WTC11 (cell line): Measurements from ENCODE around the gene ECI1. TPM values are rescaled to one million over a fixed set of nuclear protein-coding genes. Genes with fewer than 3 reads are reported as not detected.

Source experiments
- ATAC-seq: fragments of 200-7000 bp; cut with Tn5 transposase; 2 replicates; pipeline ENCODE4 v1.10.0; 2021; ENCODE audit warnings: mild to moderate bottlenecking, moderate library complexity
- CTCF ChIA-PET: fragments of 300-600 bp; sonication (Branson Sonifier 250); formaldehyde crosslinking; loops from one replicate; lab custom pipeline; 2021; ENCODE audit warnings: antibody characterized with exemption; lab: Charles Lee
- POLR2A ChIA-PET: fragments of 350-600 bp; sonication (Branson Sonifier 250); formaldehyde crosslinking; loops from one replicate; lab custom pipeline; 2021; ENCODE audit warnings: antibody characterized with exemption; lab: Charles Lee
- DNase-seq: peaks from one replicate; pipeline ENCODE4 v3.0.0; 2021; ENCODE audit warnings: low spot score
- H3K27ac Mint-ChIP-seq: 2 replicates; pipeline ENCODE4 v1.8.0; 2021; ENCODE audit warnings: mixed read lengths
- H3K27me3 Mint-ChIP-seq: 2 replicates; pipeline ENCODE4 v1.8.0; 2021; ENCODE audit warnings: low read depth, mild to moderate bottlenecking, moderate library complexity, mixed read lengths
- H3K36me3 Mint-ChIP-seq: 2 replicates; pipeline ENCODE4 v1.8.0; 2021; ENCODE audit warnings: mixed read lengths
- H3K4me1 Mint-ChIP-seq: 2 replicates; pipeline ENCODE4 v1.8.0; 2022; ENCODE audit warnings: mixed read lengths
- H3K4me3 Mint-ChIP-seq: 2 replicates; pipeline ENCODE4 v1.8.0; 2021; ENCODE audit warnings: mild to moderate bottlenecking, moderate library complexity, mixed read lengths
- H3K9me3 Mint-ChIP-seq: 2 replicates; pipeline ENCODE4 v1.8.0; 2021; ENCODE audit warnings: mixed read lengths
- ATF2 ChIP-seq: sonication (generic); formaldehyde crosslinking; IDR thresholded peaks from 2 replicates; pipeline ENCODE4 v1.8.1; 2022; ENCODE audit warnings: low read depth, missing genetic modification reagents, borderline replicate concordance
- CREM ChIP-seq: sonication (generic); formaldehyde crosslinking; IDR thresholded peaks from 2 replicates; pipeline ENCODE4 v1.8.1; 2022; ENCODE audit warnings: mild to moderate bottlenecking, missing genetic modification reagents, moderate library complexity
- E2F5 ChIP-seq: sonication (generic); formaldehyde crosslinking; IDR thresholded peaks from 2 replicates; pipeline ENCODE4 v1.8.1; 2022; ENCODE audit warnings: mild to moderate bottlenecking, moderate library complexity, missing genetic modification reagents
- ELF4 ChIP-seq: sonication (generic); formaldehyde crosslinking; IDR thresholded peaks from 2 replicates; pipeline ENCODE4 v1.8.1; 2022; ENCODE audit warnings: low read depth, mild to moderate bottlenecking, moderate library complexity, missing genetic modification reagents
- EMX1 ChIP-seq: fragments of 250-450 bp; sonication (Bioruptor Pico); IDR thresholded peaks from 2 replicates; pipeline ENCODE4 v1.8.0; 2021; ENCODE audit warnings: mild to moderate bottlenecking
- ETV6 ChIP-seq: sonication (generic); formaldehyde crosslinking; IDR thresholded peaks from 2 replicates; pipeline ENCODE4 v1.8.1; 2022; ENCODE audit warnings: mild to moderate bottlenecking, missing genetic modification reagents
- IRF2 ChIP-seq: sonication (generic); formaldehyde crosslinking; IDR thresholded peaks from 2 replicates; pipeline ENCODE4 v1.8.0; 2022; ENCODE audit warnings: low read depth, missing genetic modification reagents, borderline replicate concordance
- KAT7 ChIP-seq: sonication (generic); formaldehyde crosslinking; IDR thresholded peaks from 2 replicates; pipeline ENCODE4 v1.8.1; 2023; ENCODE audit warnings: missing genetic modification reagents, mild to moderate bottlenecking, borderline replicate concordance
- NR1H2 ChIP-seq: sonication (generic); formaldehyde crosslinking; IDR thresholded peaks from 2 replicates; pipeline ENCODE4 v1.9.0; 2021; ENCODE audit warnings: mild to moderate bottlenecking, moderate library complexity, missing genetic modification reagents
- OVOL2 ChIP-seq: fragments of 250-450 bp; sonication (Bioruptor Pico); IDR thresholded peaks from 2 replicates; pipeline ENCODE4 v1.9.0; 2021; ENCODE audit warnings: mild to moderate bottlenecking, borderline replicate concordance
- RELA ChIP-seq: sonication (generic); formaldehyde crosslinking; IDR thresholded peaks from 2 replicates; pipeline ENCODE4 v1.8.1; 2022; ENCODE audit warnings: missing genetic modification reagents, mild to moderate bottlenecking, borderline replicate concordance
- TCF7 ChIP-seq: sonication (generic); formaldehyde crosslinking; IDR thresholded peaks from 2 replicates; pipeline ENCODE4 v1.8.0; 2022; ENCODE audit warnings: mild to moderate bottlenecking, low read depth, missing genetic modification reagents, moderate library complexity
- TEAD1 ChIP-seq: sonication (generic); formaldehyde crosslinking; IDR thresholded peaks from 2 replicates; pipeline ENCODE4 v1.8.0; 2022; ENCODE audit warnings: mild to moderate bottlenecking, missing genetic modification reagents
- TP53 ChIP-seq: sonication (generic); formaldehyde crosslinking; IDR thresholded peaks from 2 replicates; pipeline ENCODE4 v1.8.1; 2023; ENCODE audit warnings: mild to moderate bottlenecking, missing genetic modification reagents
- USF1 ChIP-seq: sonication (generic); formaldehyde crosslinking; IDR thresholded peaks from 2 replicates; pipeline ENCODE4 v1.8.0; 2022; ENCODE audit warnings: mild to moderate bottlenecking, missing genetic modification reagents
- total RNA-seq: library from RNA; stranded (reverse); gene quantifications from 3 replicates; pipeline ENCODE4 v1.2.3, GENCODE V29; 2021
- TF ChIP-seq, protein P1 (sequence below): fragments of 250-450 bp; sonication (Bioruptor Pico); conservative IDR thresholded peaks from 2 replicates; pipeline ENCODE4 v1.9.0; 2021; ENCODE audit warnings: mild to moderate bottlenecking
- TF ChIP-seq, protein P2 (sequence below): fragments of 250-450 bp; sonication (Bioruptor Pico); IDR thresholded peaks from 2 replicates; pipeline ENCODE4 v1.9.0; 2021; ENCODE audit warnings: moderate library complexity, mild to moderate bottlenecking, inconsistent platforms, borderline replicate concordance
- TF ChIP-seq, protein P3 (sequence below): sonication (generic); formaldehyde crosslinking; IDR thresholded peaks from 2 replicates; pipeline ENCODE4 v1.8.0; 2023; ENCODE audit warnings: missing genetic modification reagents, mild to moderate bottlenecking, borderline replicate concordance
- TF ChIP-seq, protein P4 (sequence below): sonication (generic); formaldehyde crosslinking; conservative IDR thresholded peaks from 2 replicates; pipeline ENCODE4 v1.8.1; 2023; ENCODE audit warnings: mild to moderate bottlenecking, low read depth, missing genetic modification reagents, moderate library complexity
- TF ChIP-seq, protein P5 (sequence below): fragments of 250-450 bp; sonication (Bioruptor Pico); IDR thresholded peaks from 2 replicates; pipeline ENCODE4 v1.9.0; 2021; ENCODE audit warnings: mild to moderate bottlenecking

Gene ECI1
- total RNA-seq, 1 experiment from 2014 or later = 100 TPM

DNA sequence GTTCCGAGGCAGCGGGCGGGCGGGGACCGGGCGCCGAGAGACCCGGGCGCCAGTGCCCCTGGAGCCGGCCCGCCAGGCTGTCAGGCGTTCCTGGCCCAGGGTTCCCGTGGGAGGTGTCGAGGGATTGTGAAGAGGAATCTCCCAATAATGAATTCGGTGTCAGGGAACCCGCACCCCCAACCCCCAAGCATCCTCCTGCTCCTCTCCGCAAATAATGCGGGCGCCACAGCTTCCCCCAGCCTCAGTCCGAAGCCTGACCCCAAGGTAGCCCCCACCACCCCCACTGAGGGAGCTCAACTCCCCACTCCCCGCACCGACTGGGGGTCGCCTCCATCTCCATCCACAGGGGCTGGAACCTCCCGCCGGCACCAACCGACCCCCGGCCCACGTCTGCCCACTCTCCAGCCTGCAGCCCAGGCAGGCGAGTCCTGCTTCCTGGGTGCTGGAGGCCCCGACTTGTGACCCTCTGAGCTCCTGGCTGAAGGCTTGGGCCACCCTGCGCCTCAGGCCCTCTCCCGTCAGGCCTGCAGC lies 54.3 kb downstream of the ECI1 start:
- no peaks in the 10 kb centered on the region for H3K36me3 Mint-ChIP-seq
- TF ChIP-seq CREM (CRISPR knock-in tag) (no peak), ELF4 (CRISPR knock-in tag) (no peak), USF1 (CRISPR knock-in tag) (no peak), RELA (no peak), E2F5 (CRISPR knock-in tag) (no peak), NR1H2 (CRISPR knock-in tag) (no peak), TP53 (CRISPR knock-in tag) (no peak), TCF7 (no peak), OVOL2 (CRISPR knock-in tag) (no peak), TEAD1 (CRISPR knock-in tag) (no peak), EMX1 (CRISPR knock-in tag) (no peak), KAT7 (CRISPR knock-in tag) (no peak), ATF2 (no peak), IRF2 (CRISPR knock-in tag) (no peak), ETV6 (no peak)
- TF ChIP-seq, protein P1, sequence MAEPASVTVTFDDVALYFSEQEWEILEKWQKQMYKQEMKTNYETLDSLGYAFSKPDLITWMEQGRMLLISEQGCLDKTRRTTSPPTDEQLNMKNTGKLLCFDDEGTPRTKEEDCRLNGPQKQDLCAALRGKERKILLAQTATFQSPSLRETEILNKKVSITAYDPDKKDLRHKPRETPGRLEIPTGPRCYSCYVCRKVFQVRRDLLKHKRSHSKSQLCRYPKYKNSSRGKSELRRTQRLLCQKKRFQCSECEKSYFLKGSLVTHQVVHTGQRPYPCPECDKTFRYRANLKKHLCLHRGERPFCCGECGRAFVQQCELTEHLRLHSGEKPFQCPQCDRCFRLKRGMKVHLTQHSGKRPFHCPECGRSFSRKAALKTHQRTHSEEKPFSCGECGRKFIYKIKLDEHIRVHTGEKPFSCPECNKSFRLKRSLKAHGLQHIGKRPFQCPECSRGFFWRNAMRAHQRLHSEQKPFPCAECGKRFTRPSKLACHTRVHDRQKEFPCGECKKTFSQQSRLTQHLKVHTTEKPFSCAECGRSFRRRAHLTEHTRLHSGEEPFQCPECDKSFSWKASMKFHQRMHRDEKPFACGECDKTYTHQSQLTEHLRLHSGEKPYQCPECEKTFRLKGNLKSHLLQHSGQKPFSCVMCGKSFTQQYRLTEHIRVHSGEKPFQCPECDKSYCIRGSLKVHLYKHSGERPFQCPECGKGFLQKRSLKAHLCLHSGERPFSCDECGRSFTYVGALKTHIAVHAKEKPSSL = no peak
- TF ChIP-seq, protein P2, sequence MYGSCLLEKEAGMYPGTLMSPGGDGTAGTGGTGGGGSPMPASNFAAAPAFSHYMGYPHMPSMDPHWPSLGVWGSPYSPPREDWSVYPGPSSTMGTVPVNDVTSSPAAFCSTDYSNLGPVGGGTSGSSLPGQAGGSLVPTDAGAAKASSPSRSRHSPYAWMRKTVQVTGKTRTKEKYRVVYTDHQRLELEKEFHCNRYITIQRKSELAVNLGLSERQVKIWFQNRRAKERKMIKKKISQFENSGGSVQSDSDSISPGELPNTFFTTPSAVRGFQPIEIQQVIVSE (CRISPR knock-in tag) = no peak
- TF ChIP-seq, protein P3, sequence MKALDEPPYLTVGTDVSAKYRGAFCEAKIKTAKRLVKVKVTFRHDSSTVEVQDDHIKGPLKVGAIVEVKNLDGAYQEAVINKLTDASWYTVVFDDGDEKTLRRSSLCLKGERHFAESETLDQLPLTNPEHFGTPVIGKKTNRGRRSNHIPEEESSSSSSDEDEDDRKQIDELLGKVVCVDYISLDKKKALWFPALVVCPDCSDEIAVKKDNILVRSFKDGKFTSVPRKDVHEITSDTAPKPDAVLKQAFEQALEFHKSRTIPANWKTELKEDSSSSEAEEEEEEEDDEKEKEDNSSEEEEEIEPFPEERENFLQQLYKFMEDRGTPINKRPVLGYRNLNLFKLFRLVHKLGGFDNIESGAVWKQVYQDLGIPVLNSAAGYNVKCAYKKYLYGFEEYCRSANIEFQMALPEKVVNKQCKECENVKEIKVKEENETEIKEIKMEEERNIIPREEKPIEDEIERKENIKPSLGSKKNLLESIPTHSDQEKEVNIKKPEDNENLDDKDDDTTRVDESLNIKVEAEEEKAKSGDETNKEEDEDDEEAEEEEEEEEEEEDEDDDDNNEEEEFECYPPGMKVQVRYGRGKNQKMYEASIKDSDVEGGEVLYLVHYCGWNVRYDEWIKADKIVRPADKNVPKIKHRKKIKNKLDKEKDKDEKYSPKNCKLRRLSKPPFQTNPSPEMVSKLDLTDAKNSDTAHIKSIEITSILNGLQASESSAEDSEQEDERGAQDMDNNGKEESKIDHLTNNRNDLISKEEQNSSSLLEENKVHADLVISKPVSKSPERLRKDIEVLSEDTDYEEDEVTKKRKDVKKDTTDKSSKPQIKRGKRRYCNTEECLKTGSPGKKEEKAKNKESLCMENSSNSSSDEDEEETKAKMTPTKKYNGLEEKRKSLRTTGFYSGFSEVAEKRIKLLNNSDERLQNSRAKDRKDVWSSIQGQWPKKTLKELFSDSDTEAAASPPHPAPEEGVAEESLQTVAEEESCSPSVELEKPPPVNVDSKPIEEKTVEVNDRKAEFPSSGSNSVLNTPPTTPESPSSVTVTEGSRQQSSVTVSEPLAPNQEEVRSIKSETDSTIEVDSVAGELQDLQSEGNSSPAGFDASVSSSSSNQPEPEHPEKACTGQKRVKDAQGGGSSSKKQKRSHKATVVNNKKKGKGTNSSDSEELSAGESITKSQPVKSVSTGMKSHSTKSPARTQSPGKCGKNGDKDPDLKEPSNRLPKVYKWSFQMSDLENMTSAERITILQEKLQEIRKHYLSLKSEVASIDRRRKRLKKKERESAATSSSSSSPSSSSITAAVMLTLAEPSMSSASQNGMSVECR (CRISPR knock-in tag) = no peak
- TF ChIP-seq, protein P4, sequence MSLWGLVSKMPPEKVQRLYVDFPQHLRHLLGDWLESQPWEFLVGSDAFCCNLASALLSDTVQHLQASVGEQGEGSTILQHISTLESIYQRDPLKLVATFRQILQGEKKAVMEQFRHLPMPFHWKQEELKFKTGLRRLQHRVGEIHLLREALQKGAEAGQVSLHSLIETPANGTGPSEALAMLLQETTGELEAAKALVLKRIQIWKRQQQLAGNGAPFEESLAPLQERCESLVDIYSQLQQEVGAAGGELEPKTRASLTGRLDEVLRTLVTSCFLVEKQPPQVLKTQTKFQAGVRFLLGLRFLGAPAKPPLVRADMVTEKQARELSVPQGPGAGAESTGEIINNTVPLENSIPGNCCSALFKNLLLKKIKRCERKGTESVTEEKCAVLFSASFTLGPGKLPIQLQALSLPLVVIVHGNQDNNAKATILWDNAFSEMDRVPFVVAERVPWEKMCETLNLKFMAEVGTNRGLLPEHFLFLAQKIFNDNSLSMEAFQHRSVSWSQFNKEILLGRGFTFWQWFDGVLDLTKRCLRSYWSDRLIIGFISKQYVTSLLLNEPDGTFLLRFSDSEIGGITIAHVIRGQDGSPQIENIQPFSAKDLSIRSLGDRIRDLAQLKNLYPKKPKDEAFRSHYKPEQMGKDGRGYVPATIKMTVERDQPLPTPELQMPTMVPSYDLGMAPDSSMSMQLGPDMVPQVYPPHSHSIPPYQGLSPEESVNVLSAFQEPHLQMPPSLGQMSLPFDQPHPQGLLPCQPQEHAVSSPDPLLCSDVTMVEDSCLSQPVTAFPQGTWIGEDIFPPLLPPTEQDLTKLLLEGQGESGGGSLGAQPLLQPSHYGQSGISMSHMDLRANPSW (CRISPR knock-in tag) = no peak
- TF ChIP-seq, protein P5, sequence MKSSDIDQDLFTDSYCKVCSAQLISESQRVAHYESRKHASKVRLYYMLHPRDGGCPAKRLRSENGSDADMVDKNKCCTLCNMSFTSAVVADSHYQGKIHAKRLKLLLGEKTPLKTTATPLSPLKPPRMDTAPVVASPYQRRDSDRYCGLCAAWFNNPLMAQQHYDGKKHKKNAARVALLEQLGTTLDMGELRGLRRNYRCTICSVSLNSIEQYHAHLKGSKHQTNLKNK (CRISPR knock-in tag) = no peak
- TF ChIP-seq, all 79 proteins: peak for 0
- ChIA-PET CTCF (interaction anchor here (0.7 to 3.5 kb wide), 4 partner anchors 18 to 193 kb away, joined by 3 to 30 read pairs (median 9); partner anchors contain the start of gene PGP), POLR2A (interaction anchor here (1.0 kb wide), 1 partner anchor 14 kb away, joined by 3 read pairs; the partner anchor contains the start of gene BRICD5)
- ATAC-seq (no peak), DNase-seq (no peak)
- Mint-ChIP-seq H3K27ac (no peak overlapping the region), H3K9me3 (no peaks in the 10 kb centered on the region), H3K27me3 (peaks cover 45% of the 10 kb centered on the region), H3K4me3 (peak overlapping the region; percentile 59), H3K4me1 (peaks cover 4% of the 10 kb centered on the region; the same call in 1 of the 2 replicates)
